C4-2B (cell line): ENCODE data around the gene CTDSPL.
"Not testable (repeated sequence)": the region's sequence is repeated elsewhere in the genome, so short reads cannot be mapped to it uniquely, and the experiment has no call there.

Experiments
- H3K27ac ChIP-seq: fragments of 450-650 bp; 2 replicates; pipeline ENCODE4 v1.5.1; 2017
- CTCF ChIP-seq: fragments of 450-650 bp; conservative IDR thresholded peaks from 2 replicates; pipeline ENCODE4 v1.5.1; 2017; ENCODE audit warnings: mild to moderate bottlenecking
- ZFX ChIP-seq: fragments of 450-650 bp; IDR thresholded peaks from 2 replicates; pipeline ENCODE4 v1.6.1; 2017

Gene CTDSPL

GRCh38 chr3:38032328-38032865 is 170.7 kb downstream of the CTDSPL start:
- TF ChIP-seq CTCF (no peak), ZFX (no peak)
- H3K27ac ChIP-seq = no peak overlapping the region

DNA sequence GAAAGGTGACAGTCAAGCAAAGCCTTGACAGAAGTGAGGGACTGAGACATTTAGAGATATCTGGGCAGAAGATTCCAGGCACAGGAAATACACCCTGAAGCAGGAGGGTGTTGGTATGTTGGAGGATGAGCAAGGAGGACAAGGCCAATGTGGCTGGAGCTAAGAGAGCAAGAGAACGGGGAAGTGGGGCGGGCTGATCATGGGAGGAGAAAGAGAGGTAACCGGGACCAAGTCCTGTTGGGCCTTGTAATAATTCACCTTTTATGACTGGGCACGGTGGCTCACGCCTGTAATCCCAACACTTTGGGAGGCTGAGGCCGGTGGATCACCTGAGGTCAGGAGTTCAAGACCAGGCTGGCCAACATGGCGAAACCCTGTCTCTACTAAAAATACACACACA is 171.9 kb downstream of the CTDSPL start:
- not testable (repeated sequence) for H3K27ac ChIP-seq
